ENCODE results near the gene GNB3. TPM values are rescaled to one million over a fixed set of nuclear protein-coding genes. Genes with fewer than 3 reads are reported as not detected.

The GNB3 gene
- total and polyA plus RNA-seq, 4 donors, result under 0.01 to 0.12 TPM; not detected in 2

GRCh38 chr12:6851153-6851920 lies 10.6 kb downstream of the GNB3 start, which contains the start of gene CDCA3:
Gene CDCA3 (minus strand): TSS chr12:6851286. CDS start chr12:6850952, 334 bp downstream.
- WGBS, result under 1% methylated on average over 37 of the region's 37 CpGs
- Histone ChIP-seq H3K36me3 (ENCODE audit: control insufficient read depth in 4 of 4, insufficient read depth in 3 of 4, low read depth in 1 of 4, low read length in 3 of 4) (peaks cover 0 to 9% (median 7%) of the 10 kb centered on the region in 4 donors), H3K27ac (ENCODE audit: low read depth in 1 of 2, low read length in 2 of 2) (peak within 1 kb of the TSS; percentile 90 to 98), H3K9ac (ENCODE audit: low read depth in 1 of 2, low read length in 2 of 2) (peak within 1 kb of the TSS; percentile 77 to 87), H3K4me3 (ENCODE audit: low read depth in 1 of 3, low read length in 3 of 3) (peak within 1 kb of the TSS; percentile 79 to 99 (median 79)), H3K4me1 (ENCODE audit: control insufficient read depth in 4 of 4, insufficient read depth in 4 of 4, low read length in 3 of 4) (peaks cover 7 to 23% (median 13%) of the 10 kb centered on the region in 4 donors), H3K9me3 (ENCODE audit: control insufficient read depth in 4 of 4, low read length in 3 of 4) (no peaks in the 10 kb centered on the region), H3K27me3 (ENCODE audit: control insufficient read depth in 4 of 4, insufficient read depth in 4 of 4, low read length in 3 of 4) (no peaks in the 10 kb centered on the region)
- DNase-seq (ENCODE audit: low spot score), result peak; percentile 96
- TF ChIP-seq MAX (IDR thresholded peaks at IDR 0.05) (no peak), FOXA1 (IDR thresholded peaks at IDR 0.05) (no peak), ATF3 (IDR thresholded peaks at IDR 0.05) (peak; percentile 9), SP1 (IDR thresholded peaks at IDR 0.05) (peak; percentile 99), HNF4A (conservative IDR thresholded peaks at IDR 0.05) (no peak), CTCF (IDR thresholded peaks at IDR 0.05; ENCODE audit: low read depth, low read length, missing input control) (peak; percentile 3), HNF4G (IDR thresholded peaks at IDR 0.05) (no peak), JUND (IDR thresholded peaks at IDR 0.05) (peak in 1 of 2 donors; percentile 52), TAF1 (conservative IDR thresholded peaks at IDR 0.05) (peak; percentile 88), FOXA2 (IDR thresholded peaks at IDR 0.05) (no peak), RXRA (IDR thresholded peaks at IDR 0.05) (peak; percentile 63 to 73), NR2F2 (IDR thresholded peaks at IDR 0.05) (peak; percentile 47), YY1 (IDR thresholded peaks at IDR 0.05) (no peak), REST (IDR thresholded peaks at IDR 0.05) (no peak), RAD21 (IDR thresholded peaks at IDR 0.05) (no peak), EGR1 (IDR thresholded peaks at IDR 0.05; ENCODE audit: low read depth in 2 of 2) (no peak), GABPA (IDR thresholded peaks at IDR 0.05 in 1 of 2, conservative IDR thresholded peaks at IDR 0.05 in 1 of 2) (peak in 1 of 2 donors; percentile 12), ZBTB33 (IDR thresholded peaks at IDR 0.05) (no peak)
